Kidney epithelial cell (primary cell): ENCODE data around the gene ACOT8. TPM values are rescaled to one million over a fixed set of nuclear protein-coding genes. Genes with fewer than 3 reads are reported as not detected.
"Not testable (repeated sequence)": the region's sequence is repeated elsewhere in the genome, so short reads cannot be mapped to it uniquely, and the experiment has no call there.

Experiments
- DNase-seq: peaks from one replicate; pipeline ENCODE4 v3.0.0-alpha.2; 2010; ENCODE audit warnings: low read depth
- H3K27me3 ChIP-seq: 2 replicates; pipeline ENCODE4 v1.6.0; 2011; ENCODE audit warnings: low read length; ENCODE audit not compliant: control insufficient read depth, insufficient read depth
- H3K36me3 ChIP-seq: 2 replicates; pipeline ENCODE4 v1.5.1; 2011; ENCODE audit warnings: low read length; ENCODE audit not compliant: control insufficient read depth, insufficient read depth
- H3K4me3 ChIP-seq: 2 replicates; pipeline ENCODE4 v1.5.1; 2011; ENCODE audit warnings: low read depth, mild to moderate bottlenecking, control low read depth, low read length
- total RNA-seq: library from RNA; depleted of rRNA; stranded (reverse); fragments of >200 nt; gene quantifications from 2 replicates; pipeline ENCODE4 v1.2.3, GENCODE V29; 2015
- TF ChIP-seq, protein P1 (sequence below): IDR thresholded peaks from 2 replicates; pipeline ENCODE4 v1.5.1; 2011; ENCODE audit warnings: mild to moderate bottlenecking, moderate library complexity, low read length, control low read depth, inconsistent platforms; ENCODE audit not compliant: insufficient read depth, poor library complexity, severe bottlenecking

The ACOT8 gene
- 35.3 and 38.7 TPM in 2 replicates for total RNA-seq

DNA sequence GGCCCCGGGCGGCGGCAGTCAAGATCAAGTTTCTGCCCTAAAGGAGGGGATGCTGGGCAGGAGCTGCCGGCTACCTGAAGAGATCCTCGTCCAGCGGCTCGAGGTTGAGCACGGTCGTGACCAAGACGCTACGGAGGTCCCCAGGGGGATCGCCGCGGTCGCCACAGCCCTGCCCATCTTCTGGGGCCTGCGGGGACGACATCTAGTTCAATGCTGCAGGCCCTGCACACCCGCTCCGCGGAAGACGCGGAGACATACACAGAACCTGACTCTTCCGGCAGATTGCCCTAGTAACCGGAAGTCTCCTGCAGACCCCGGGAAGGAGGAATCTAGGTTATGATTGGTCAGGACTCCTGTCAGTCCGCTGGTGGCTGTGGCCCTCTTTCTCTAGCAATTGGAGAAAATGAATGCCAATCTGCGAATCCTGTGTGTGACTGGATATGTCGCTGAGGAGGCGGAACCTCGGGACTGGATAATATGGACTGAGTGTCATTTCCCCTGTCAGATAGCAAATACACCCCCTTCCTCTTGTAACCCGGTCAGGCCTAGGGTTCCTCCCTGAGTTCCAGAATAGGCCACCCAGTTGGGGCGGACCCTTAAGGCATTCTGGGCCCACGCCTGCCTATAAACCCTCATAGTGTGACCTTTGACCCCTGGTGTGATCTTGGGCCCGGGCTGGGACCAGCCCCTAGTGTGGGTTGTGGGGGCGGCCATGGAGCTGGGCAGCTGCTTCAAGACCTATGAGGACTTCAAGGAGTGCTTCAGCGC, at the start of gene ACOT8, which contains the start of gene ZSWIM3:
Gene ACOT8 (minus strand): TSS at position 279 of the 768 bp plus-strand sequence. CDS start 77 bp downstream, at position 202.
Gene ZSWIM3 (plus strand): TSS at position 501 of the 768 bp plus-strand sequence. CDS start 212 bp downstream, at position 713.
- peak; percentile 99 for DNase-seq
- Histone ChIP-seq H3K36me3 (no peaks in the 10 kb centered on the region), H3K4me3 (peak within 1 kb of the TSS; percentile 81), H3K27me3 (no peaks in the 10 kb centered on the region)
- TF ChIP-seq, protein P1, sequence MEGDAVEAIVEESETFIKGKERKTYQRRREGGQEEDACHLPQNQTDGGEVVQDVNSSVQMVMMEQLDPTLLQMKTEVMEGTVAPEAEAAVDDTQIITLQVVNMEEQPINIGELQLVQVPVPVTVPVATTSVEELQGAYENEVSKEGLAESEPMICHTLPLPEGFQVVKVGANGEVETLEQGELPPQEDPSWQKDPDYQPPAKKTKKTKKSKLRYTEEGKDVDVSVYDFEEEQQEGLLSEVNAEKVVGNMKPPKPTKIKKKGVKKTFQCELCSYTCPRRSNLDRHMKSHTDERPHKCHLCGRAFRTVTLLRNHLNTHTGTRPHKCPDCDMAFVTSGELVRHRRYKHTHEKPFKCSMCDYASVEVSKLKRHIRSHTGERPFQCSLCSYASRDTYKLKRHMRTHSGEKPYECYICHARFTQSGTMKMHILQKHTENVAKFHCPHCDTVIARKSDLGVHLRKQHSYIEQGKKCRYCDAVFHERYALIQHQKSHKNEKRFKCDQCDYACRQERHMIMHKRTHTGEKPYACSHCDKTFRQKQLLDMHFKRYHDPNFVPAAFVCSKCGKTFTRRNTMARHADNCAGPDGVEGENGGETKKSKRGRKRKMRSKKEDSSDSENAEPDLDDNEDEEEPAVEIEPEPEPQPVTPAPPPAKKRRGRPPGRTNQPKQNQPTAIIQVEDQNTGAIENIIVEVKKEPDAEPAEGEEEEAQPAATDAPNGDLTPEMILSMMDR, result no peak

DNA sequence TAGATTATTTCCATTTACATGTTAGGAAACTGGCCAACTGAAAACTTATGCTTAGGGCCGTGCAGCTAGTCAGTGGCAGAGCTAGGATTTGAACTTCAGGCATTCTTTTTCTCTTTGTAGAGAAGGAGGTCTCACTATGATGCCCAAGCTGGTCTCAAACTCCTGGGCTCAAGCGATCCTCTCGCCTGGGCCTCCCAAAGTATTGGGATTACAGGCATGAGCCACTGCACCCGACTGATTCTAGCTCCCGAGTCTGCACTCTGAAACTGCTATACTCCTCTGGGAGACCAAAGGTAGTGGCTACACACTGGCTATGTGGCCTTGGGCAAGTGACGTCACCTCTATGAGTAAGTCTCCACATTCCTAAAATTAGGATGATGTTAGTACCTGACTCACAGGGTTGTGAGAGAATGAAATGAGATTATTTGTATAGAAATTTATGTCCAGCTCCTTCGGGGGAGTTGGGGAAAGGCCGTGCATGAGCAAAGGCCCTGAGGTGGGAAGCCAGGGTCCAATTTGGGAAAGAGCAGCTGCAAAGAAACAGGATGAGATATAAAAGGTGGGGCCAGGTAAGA, 48.4 kb upstream of the ACOT8 start:
- DNase-seq, result no peak

DNA sequence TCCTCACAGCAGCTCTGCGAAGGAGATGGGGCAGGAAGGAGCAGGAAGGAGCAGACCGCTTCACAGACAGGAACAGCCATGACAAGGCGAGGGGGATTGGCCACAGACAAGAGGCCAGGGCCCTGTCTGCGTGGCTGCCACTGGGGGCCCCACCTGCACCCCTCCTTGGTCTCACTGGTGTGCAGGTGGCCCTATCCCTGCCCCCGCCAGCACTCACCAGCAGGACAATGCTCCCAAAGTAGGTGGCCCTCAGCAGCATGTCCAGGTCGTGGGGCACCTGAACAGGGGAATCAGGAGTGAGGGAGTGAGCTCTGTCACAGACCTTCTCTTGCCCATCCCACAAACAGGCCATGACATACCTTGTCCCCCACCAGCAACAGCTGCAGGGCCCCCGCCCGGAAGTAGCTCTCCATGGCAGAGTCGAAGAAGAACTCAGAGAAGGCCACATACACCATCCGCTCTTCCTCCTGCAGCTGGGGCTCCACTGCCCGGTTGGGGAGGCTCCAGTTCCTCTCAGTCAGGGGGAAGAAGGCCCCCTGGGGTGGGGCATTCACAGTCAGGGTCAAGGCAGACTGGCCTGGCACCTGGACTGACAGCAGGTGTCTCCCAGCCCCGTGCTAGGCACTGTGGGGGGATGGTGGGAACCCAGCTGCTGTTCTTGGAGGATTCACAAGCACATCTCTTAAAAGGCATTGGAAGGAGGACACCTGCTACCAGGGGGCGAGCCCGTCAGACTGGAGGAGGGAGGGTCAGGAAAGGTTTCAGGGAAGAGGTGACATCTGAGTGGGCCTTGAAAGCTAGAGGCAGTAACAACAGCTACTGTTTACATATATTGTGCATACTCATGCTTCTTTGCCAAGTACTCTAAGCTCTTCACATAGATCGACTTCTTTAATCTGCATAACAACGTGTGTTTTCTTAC, 47.7 kb upstream of the ACOT8 start:
- Histone ChIP-seq H3K27me3 (no peaks in the 10 kb centered on the region), H3K4me3 (no peak overlapping the region), H3K36me3 (peaks cover 1% of the 10 kb centered on the region)
- DNase-seq, result no peak
- TF ChIP-seq, protein P1, result no peak

More for the DNA sequence above, 48.4 kb upstream of the ACOT8 start:
- TF ChIP-seq, protein P1, result no peak
- Histone ChIP-seq H3K36me3 (peaks cover 1% of the 10 kb centered on the region), H3K4me3 (no peak overlapping the region), H3K27me3 (no peaks in the 10 kb centered on the region)

DNA sequence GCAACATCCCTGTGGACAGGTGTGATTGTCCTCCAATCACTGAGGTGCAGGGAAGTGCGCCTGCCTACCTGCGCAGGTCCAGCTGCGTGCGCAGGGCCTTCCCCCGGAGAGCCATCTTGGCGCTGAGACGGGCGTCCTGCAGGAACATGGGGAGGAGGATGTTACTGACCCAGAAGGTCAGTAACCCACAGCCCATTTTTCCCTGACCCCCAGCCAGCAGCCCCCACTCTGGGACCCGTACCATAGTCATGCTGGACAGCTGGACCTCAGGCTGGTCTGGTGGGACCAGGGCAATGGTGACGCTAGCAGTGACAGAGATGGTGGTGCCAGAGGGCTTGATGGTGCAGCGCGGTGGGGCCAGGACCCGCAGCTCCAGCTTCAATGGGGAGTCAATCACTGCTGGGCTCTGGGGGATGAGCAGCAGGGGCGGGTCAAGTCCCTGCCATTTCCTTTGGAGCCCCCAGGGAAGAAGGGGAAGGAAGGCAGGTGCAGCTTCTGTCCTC, 45.1 kb upstream of the ACOT8 start:
- H3K36me3 ChIP-seq, result no peaks in the 10 kb centered on the region
- no peaks in the 10 kb centered on the region for H3K27me3 ChIP-seq
- DNase-seq, result no peak

DNA sequence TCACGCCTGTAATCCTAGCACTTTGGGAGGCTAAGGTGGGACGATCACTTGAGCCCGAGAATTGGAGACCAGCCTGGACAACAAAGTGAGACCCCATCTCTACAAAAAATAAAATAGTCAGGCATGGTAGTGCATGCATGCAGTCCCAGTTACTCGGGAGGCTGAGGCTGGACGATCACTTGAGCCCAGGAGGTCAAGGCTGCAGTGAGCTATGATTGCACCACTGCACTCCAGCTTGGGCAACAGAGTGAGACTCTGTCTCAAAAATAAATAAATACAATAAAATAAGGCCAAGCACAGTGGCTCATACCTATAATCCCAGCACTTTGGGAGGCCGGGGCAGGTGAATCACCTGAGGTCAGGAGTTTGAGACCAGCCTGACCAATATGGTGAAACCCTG, 44.1 kb upstream of the ACOT8 start:
- not testable (repeated sequence) for DNase-seq, H3K36me3 ChIP-seq, H3K4me3 ChIP-seq

More for the DNA sequence above, 45.1 kb upstream of the ACOT8 start:
- TF ChIP-seq, protein P1, result no peak
- no peak overlapping the region for H3K4me3 ChIP-seq

More for the DNA sequence above, 44.1 kb upstream of the ACOT8 start:
- not testable (repeated sequence) for H3K27me3 ChIP-seq
